ENCODE results near the gene CACNA1S. TPM values are rescaled to one million over a fixed set of nuclear protein-coding genes. Genes with fewer than 3 reads are reported as not detected.

CACNA1S gene
- total and polyA plus RNA-seq, 2 donors (not counting 1 experiment from before 2014, with no cell fraction given): not detected

GRCh38 chr1:201009962-201010645 is 102.1 kb downstream of the CACNA1S start:
- Histone ChIP-seq H3K27ac (ENCODE audit: low read length in 2 of 2) (no peak overlapping the region), H3K79me2 (ENCODE audit: control insufficient read depth, insufficient read depth, low read length) (peaks cover 79% of the 10 kb centered on the region), H3K9ac (ENCODE audit: low read length) (no peak overlapping the region), H3K36me3 (replicated peaks in 1 of 2; ENCODE audit: control extremely low read depth in 1 of 2, control insufficient read depth in 1 of 2, extremely low read depth in 1 of 2, insufficient read depth in 2 of 2, low read length in 1 of 2) (peaks cover 0 to 67% of the 10 kb centered on the region in 2 experiments), H3K4me1 (ENCODE audit: control insufficient read depth in 2 of 2, insufficient read depth in 2 of 2, low read length in 2 of 2) (peaks cover 13 to 21% of the 10 kb centered on the region in 2 donors), H3K4me3 (ENCODE audit: control extremely low read depth in 1 of 5, extremely low read depth in 1 of 5, insufficient read depth in 1 of 5, low read depth in 2 of 5, low read length in 4 of 5) (no peak overlapping the region), H2AFZ (ENCODE audit: insufficient read depth, low read depth, low read length, poor library complexity, severe bottlenecking) (no peak overlapping the region), H3K27me3 (replicated peaks in 1 of 4; ENCODE audit: control extremely low read depth in 1 of 4, control insufficient read depth in 3 of 4, insufficient read depth in 4 of 4, low read length in 3 of 4) (no peaks in the 10 kb centered on the region), H3K9me3 (ENCODE audit: control extremely low read depth in 1 of 3, control insufficient read depth in 2 of 3, insufficient read depth in 1 of 3, low read length in 2 of 3) (no peaks in the 10 kb centered on the region), H3K4me2 (replicated peaks; ENCODE audit: low read depth, low read length, poor library complexity, severe bottlenecking) (no peak overlapping the region), H4K20me1 (ENCODE audit: control insufficient read depth, insufficient read depth, low read length, poor library complexity, severe bottlenecking) (peaks cover 93% of the 10 kb centered on the region)
- ATAC-seq (ENCODE audit: low read depth) (no peak), DNase-seq (no peak)
- H3K27me3 Mint-ChIP-seq: no peaks in the 10 kb centered on the region
- intact Hi-C loops (cut with micrococcal nuclease): loop anchor here (10.0 kb wide), 1 partner anchor 705 kb away; no protein-coding TSS in a partner anchor
- H3K4me3 Mint-ChIP-seq: no peak overlapping the region
- ChIA-PET POLR2A (no interaction called here), CTCF (interaction anchor here (0.8 to 1.1 kb wide), 3 partner anchors 11 to 37 kb away, joined by 3 to 4 read pairs (median 3); no protein-coding TSS in a partner anchor)
- TF ChIP-seq CTCF (IDR thresholded peaks at IDR 0.05) (no peak), EZH2 (IDR thresholded peaks at IDR 0.05; ENCODE audit: borderline replicate concordance, insufficient read depth, low read depth, low read length, poor library complexity, severe bottlenecking) (no peak)
- no peaks in the 10 kb centered on the region for H3K9me3 Mint-ChIP-seq (ENCODE audit: insufficient read depth)
- 96% methylated on average over 10 of the region's 11 CpGs for WGBS (ENCODE audit: insufficient coverage)
- peaks cover 43% of the 10 kb centered on the region for H3K4me1 Mint-ChIP-seq
- H3K27ac Mint-ChIP-seq: no peak overlapping the region

GRCh38 chr1:201008666-201009360 is 103.4 kb downstream of the CACNA1S start:
- CTCF ChIA-PET: interaction anchor here (1.1 kb wide), 1 partner anchor 35 kb away, joined by 4 read pairs; no protein-coding TSS in a partner anchor
- peaks cover 6 to 8% of the 10 kb centered on the region in 2 donors for H3K4me1 ChIP-seq (ENCODE audit: control insufficient read depth in 2 of 2, insufficient read depth in 2 of 2, low read length in 2 of 2)
- peaks cover 0 to 69% of the 10 kb centered on the region in 2 experiments for H3K36me3 ChIP-seq (replicated peaks in 1 of 2; ENCODE audit: control extremely low read depth in 1 of 2, control insufficient read depth in 1 of 2, extremely low read depth in 1 of 2, insufficient read depth in 2 of 2, low read length in 1 of 2)
- intact Hi-C loops (cut with micrococcal nuclease): no loop called here
- no peak overlapping the region for H3K9ac ChIP-seq (ENCODE audit: low read length)
- H3K27ac ChIP-seq (ENCODE audit: low read length in 2 of 2): no peak overlapping the region
- H3K4me1 Mint-ChIP-seq: peaks cover 36% of the 10 kb centered on the region
- H3K4me3 Mint-ChIP-seq: no peak overlapping the region
- 94% methylated on average over 22 of the region's 22 CpGs for WGBS (ENCODE audit: insufficient coverage)
- H3K27me3 ChIP-seq (replicated peaks in 1 of 4; ENCODE audit: control extremely low read depth in 1 of 4, control insufficient read depth in 3 of 4, insufficient read depth in 4 of 4, low read length in 3 of 4): no peaks in the 10 kb centered on the region
- H3K9me3 ChIP-seq (ENCODE audit: control extremely low read depth in 1 of 3, control insufficient read depth in 2 of 3, insufficient read depth in 1 of 3, low read length in 2 of 3): no peaks in the 10 kb centered on the region
- no peak overlapping the region for H3K27ac Mint-ChIP-seq
- POLR2A ChIA-PET: no interaction called here
- peaks cover 86% of the 10 kb centered on the region for H4K20me1 ChIP-seq (ENCODE audit: control insufficient read depth, insufficient read depth, low read length, poor library complexity, severe bottlenecking)
- no peak overlapping the region for H2AFZ ChIP-seq (ENCODE audit: insufficient read depth, low read depth, low read length, poor library complexity, severe bottlenecking)
- ATAC-seq (ENCODE audit: low read depth): no peak
- H3K79me2 ChIP-seq (ENCODE audit: control insufficient read depth, insufficient read depth, low read length): peaks cover 66% of the 10 kb centered on the region
- TF ChIP-seq EZH2 (IDR thresholded peaks at IDR 0.05; ENCODE audit: borderline replicate concordance, insufficient read depth, low read depth, low read length, poor library complexity, severe bottlenecking) (no peak), CTCF (IDR thresholded peaks at IDR 0.05) (no peak)
- H3K4me3 ChIP-seq (ENCODE audit: control extremely low read depth in 1 of 5, extremely low read depth in 1 of 5, insufficient read depth in 1 of 5, low read depth in 2 of 5, low read length in 4 of 5): no peak overlapping the region
- no peaks in the 10 kb centered on the region for H3K27me3 Mint-ChIP-seq
- DNase-seq: no peak
- H3K9me3 Mint-ChIP-seq (ENCODE audit: insufficient read depth): no peaks in the 10 kb centered on the region
- no peak overlapping the region for H3K4me2 ChIP-seq (replicated peaks; ENCODE audit: low read depth, low read length, poor library complexity, severe bottlenecking)

Measured in B cell (primary cell).